ENCODE measurements around the gene NACAD.
"Not testable (repeated sequence)": the region's sequence is repeated elsewhere in the genome, so short reads cannot be mapped to it uniquely, and the experiment has no call there.

Gene NACAD

DNA sequence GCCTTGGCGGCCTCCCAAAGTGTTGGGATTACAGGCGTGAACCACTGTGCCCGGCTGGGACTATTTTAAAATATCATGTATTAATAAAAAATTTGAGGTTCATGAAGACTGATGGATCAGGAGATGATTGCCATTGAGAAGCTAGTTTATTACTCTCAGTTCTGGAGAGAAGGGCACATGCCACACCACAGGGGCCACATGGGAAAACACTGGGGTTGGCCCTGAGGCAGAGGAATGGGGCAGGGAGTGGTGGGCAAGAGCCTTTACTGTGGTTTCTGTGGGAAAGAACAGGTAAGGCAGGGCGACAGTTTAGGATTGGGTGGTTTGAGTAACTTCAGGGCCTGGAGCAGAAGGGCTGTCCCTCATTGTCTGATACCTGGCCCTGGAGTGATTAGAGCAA, 29.5 kb upstream of the NACAD start:
- peaks cover under 1% of the 10 kb centered on the region for H3K4me1 Mint-ChIP-seq
- no peaks in the 10 kb centered on the region for H3K9me3 Mint-ChIP-seq
- H3K27ac Mint-ChIP-seq, result no peak overlapping the region
- no peaks in the 10 kb centered on the region for H3K36me3 Mint-ChIP-seq (ENCODE audit: low read depth)
- TF ChIP-seq CTCF (IDR thresholded peaks at IDR 0.05; ENCODE audit: unreplicated experiment in 3 of 3), result no peak
- H3K4me3 Mint-ChIP-seq, result no peak overlapping the region
- H3K27me3 Mint-ChIP-seq (ENCODE audit: low read depth), result peaks cover 5% of the 10 kb centered on the region

DNA sequence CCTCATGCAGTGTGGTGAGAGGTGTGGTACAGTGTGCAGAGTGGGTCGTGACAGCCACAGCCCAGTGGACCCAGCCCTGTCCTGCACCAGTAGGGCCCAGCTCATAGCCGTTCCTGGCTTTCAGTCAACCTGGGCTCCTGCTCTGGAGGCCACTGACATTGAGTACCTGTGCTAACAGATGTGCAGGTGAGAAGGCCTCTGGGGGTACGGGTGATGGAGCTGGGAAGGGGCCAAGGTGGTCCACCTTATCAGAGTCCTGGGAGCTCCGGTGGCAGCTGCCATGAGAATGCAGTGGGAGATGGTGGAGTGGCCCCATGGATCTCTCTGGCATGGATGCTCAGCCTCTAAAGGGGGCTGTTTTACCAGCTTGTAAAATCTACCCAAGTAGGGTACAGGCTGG, 28.8 kb upstream of the NACAD start:
- Mint-ChIP-seq H3K4me3 (no peak overlapping the region), H3K9me3 (no peaks in the 10 kb centered on the region), H3K36me3 (ENCODE audit: low read depth) (no peaks in the 10 kb centered on the region)

GRCh38 chr7:45116048-45116447, 27.3 kb upstream of the NACAD start:
- peak overlapping the region in 1 of 3 experiments; percentile 75 for H3K27ac Mint-ChIP-seq
- TF ChIP-seq CTCF (IDR thresholded peaks at IDR 0.05; ENCODE audit: unreplicated experiment in 3 of 3), result no peak

More for the DNA sequence above, 28.8 kb upstream of the NACAD start:
- Mint-ChIP-seq H3K4me1 (peaks cover 7% of the 10 kb centered on the region), H3K27me3 (ENCODE audit: low read depth) (peaks cover 5% of the 10 kb centered on the region), H3K27ac (no peak overlapping the region)
- TF ChIP-seq CTCF (IDR thresholded peaks at IDR 0.05; ENCODE audit: unreplicated experiment in 3 of 3), result no peak

DNA sequence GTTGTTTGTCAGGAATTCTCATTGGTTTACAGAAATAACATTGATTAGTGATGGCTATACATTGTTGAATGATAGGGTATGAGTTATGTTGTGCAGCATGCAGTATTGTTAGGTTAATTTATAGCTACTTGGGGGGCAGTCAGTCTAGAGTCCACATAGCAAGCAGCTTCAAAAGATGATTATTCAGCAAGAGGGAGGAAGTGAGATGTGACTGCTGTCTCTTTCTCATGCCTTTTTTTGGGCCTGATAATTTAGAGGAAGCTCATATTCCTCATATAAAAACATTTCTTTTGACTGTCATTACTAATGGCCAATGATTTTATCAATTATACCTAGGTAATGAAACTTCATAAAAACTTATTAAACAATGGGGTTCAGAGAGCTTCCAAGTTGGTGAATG, 26.2 kb upstream of the NACAD start:
- Mint-ChIP-seq H3K27ac (peak overlapping the region in 2 of 3 experiments; percentile 58 to 75), H3K36me3 (ENCODE audit: low read depth) (peaks cover 3% of the 10 kb centered on the region), H3K4me1 (peaks cover 23% of the 10 kb centered on the region), H3K4me3 (no peak overlapping the region), H3K27me3 (ENCODE audit: low read depth) (peaks cover 5% of the 10 kb centered on the region), H3K9me3 (no peaks in the 10 kb centered on the region)
- TF ChIP-seq CTCF (IDR thresholded peaks at IDR 0.05; ENCODE audit: unreplicated experiment in 3 of 3), result no peak

More at GRCh38 chr7:45116048-45116447, 27.3 kb upstream of the NACAD start:
- Mint-ChIP-seq H3K4me3 (no peak overlapping the region), H3K4me1 (peaks cover 18% of the 10 kb centered on the region), H3K36me3 (ENCODE audit: low read depth) (no peaks in the 10 kb centered on the region), H3K27me3 (ENCODE audit: low read depth) (peaks cover 5% of the 10 kb centered on the region), H3K9me3 (no peaks in the 10 kb centered on the region)

DNA sequence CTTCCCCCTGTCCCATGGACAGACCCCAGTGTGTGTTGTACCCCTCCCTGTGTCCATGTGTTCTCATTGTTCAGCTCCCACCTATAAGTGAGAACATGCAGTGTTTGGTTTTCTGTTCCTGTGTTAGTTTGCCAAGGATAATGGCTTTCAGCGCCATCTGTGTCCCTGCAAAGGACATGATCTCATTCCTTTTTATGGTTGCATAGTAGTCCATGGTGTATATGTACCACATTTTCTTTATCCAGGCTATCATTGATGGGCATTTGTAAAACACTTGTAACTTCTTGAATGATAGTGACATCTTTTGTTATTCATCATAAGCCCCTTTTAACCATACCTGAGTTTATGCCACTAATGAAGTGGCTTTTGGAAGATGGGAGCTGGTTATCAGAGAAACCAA, 25.5 kb upstream of the NACAD start:
- Mint-ChIP-seq H3K27ac (peak overlapping the region in 2 of 3 experiments; percentile 58 to 75), H3K4me3 (peak overlapping the region; percentile 65 to 71 (median 67)), H3K4me1 (peaks cover 24% of the 10 kb centered on the region)
- not testable (repeated sequence) for H3K27me3 Mint-ChIP-seq (ENCODE audit: low read depth); H3K36me3 Mint-ChIP-seq (ENCODE audit: low read depth); H3K9me3 Mint-ChIP-seq

DNA sequence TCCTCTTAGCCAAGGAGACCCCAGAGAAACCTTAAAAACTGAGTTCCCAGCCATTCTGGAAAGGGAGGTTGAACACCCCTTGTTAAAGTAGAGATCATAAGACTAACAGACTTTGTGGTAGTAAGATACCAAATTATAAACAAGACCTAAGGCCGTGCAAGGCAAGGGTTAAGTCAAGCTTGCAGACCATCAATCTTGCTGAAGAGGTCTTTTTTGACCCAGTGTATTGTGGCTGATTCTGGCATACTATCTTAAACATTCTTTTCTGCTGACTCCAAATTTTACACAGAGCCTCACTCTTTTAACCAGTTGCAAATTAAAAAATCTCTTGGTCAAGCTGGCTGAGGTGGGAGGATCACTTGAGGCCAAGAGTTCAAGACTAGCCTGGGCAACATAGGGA, 23.9 kb upstream of the NACAD start:
- Mint-ChIP-seq H3K4me1 (peaks cover 24% of the 10 kb centered on the region), H3K4me3 (peak overlapping the region; percentile 91 to 94 (median 93)), H3K9me3 (no peaks in the 10 kb centered on the region), H3K36me3 (ENCODE audit: low read depth) (peaks cover 16% of the 10 kb centered on the region), H3K27ac (peak overlapping the region; percentile 96 to 99 (median 98)), H3K27me3 (ENCODE audit: low read depth) (peaks cover 5% of the 10 kb centered on the region)
- TF ChIP-seq CTCF (IDR thresholded peaks at IDR 0.05; ENCODE audit: unreplicated experiment in 3 of 3), result no peak

All from nephron (organoid).